Lung (tissue), 12 donors: ENCODE data around the gene THSD7B. TPM values are rescaled to one million over a fixed set of nuclear protein-coding genes. Genes with fewer than 3 reads are reported as not detected.

Experiments
- ATAC-seq: fragments of 200-7000 bp; cut with Tn5 transposase; one replicate; pipeline ENCODE4 v1.9.1; 2020; ENCODE audit warnings: moderate number of reproducible peaks; ENCODE audit not compliant: insufficient read depth, low FRiP score
- DNase-seq, 3 donors: peaks; one replicate each; pipeline ENCODE4 v3.0.0-alpha.2; 2013 to 2017
- H3K27ac ChIP-seq, 2 donors: one replicate each; pipeline ENCODE4 v1.5.1; 2013; ENCODE audit warnings: mild to moderate bottlenecking in 2 of 2, moderate library complexity in 2 of 2, control low read depth in 1 of 2, inconsistent platforms in 1 of 2, low read depth in 1 of 2, low read length in 1 of 2
- H3K27me3 ChIP-seq, 3 donors: one replicate each; pipeline ENCODE4 v1.5.1; 2013; ENCODE audit warnings: low read length in 2 of 3; ENCODE audit not compliant: control insufficient read depth in 3 of 3, insufficient read depth in 3 of 3
- H3K36me3 ChIP-seq, 4 donors: one replicate each; pipeline ENCODE4 v1.5.1; 2013; ENCODE audit warnings: low read length in 4 of 4, mild to moderate bottlenecking in 1 of 4, moderate library complexity in 1 of 4; ENCODE audit not compliant: control insufficient read depth in 4 of 4, insufficient read depth in 4 of 4
- H3K4me1 ChIP-seq, 5 donors: one replicate each; pipeline ENCODE4 v1.5.1; 2013; ENCODE audit warnings: low read length in 5 of 5, mild to moderate bottlenecking in 2 of 5, moderate library complexity in 1 of 5; ENCODE audit not compliant: control insufficient read depth in 5 of 5, insufficient read depth in 5 of 5
- H3K4me3 ChIP-seq: one replicate; pipeline ENCODE4 v1.5.1; 2013; ENCODE audit warnings: mild to moderate bottlenecking, control low read depth, moderate library complexity
- H3K9ac ChIP-seq, 2 donors: one replicate each; pipeline ENCODE4 v1.5.1; 2013; ENCODE audit warnings: low read length in 2 of 2, control low read depth in 1 of 2; ENCODE audit not compliant: insufficient read depth in 1 of 2
- H3K9me3 ChIP-seq, 4 donors: one replicate each; pipeline ENCODE4 v1.5.1; 2013; ENCODE audit warnings: low read length in 3 of 4, mild to moderate bottlenecking in 1 of 4, moderate library complexity in 1 of 4; ENCODE audit not compliant: control insufficient read depth in 4 of 4, insufficient read depth in 3 of 4
- CTCF ChIP-seq: IDR thresholded peaks from 2 replicates; pipeline ENCODE4 v1.5.1; 2012; ENCODE audit warnings: mild to moderate bottlenecking; ENCODE audit errors: control extremely low read depth, extremely low read depth
- WGBS, 2 donors: extraction: QIAGEN DNeasy Blood & Tissue Kit; methylation state at CpG; one replicate each; pipeline ENCODE4 v1.1.7; 2013; 5-methylcytosine and 5-hydroxymethylcytosine counted together
- polyA plus RNA-seq, 2 donors: library from polyadenylated mRNA; stranded (reverse); fragments of 200-250 nt; gene quantifications; one replicate each; pipeline ENCODE4 v1.2.1, GENCODE V29; 2013
- total RNA-seq, 2 donors: library from RNA; depleted of rRNA in 1 of 2; stranded (reverse); fragments of >200 nt in 1 of 2; gene quantifications; one replicate each; pipeline ENCODE4 v1.2.1, GENCODE V29; 2014 to 2021
- donor health status: control.
- donor health status: control.
- donor health status: Bipolar disorder and iron deficiency.
- donor health status: healthy.
- donor health status: DM: yes; HTN: yes; CAD: no.

The THSD7B gene
- total and polyA plus RNA-seq, 4 donors = 0.03 to 8.2 (median 0.14) TPM

- H3K36me3 ChIP-seq = no peaks in the 10 kb centered on the region
- ATAC-seq (no peak), DNase-seq (no peak)
- H3K4me1 ChIP-seq = no peaks in the 10 kb centered on the region
- WGBS, 2 donors = 55 to 78% methylated on average over 1 of the region's 1 CpG
- H3K9me3 ChIP-seq = peaks cover 0 to 2% (median 0%) of the 10 kb centered on the region in 4 donors
- H3K9ac ChIP-seq = no peak overlapping the region
- H3K27ac ChIP-seq = no peak overlapping the region
- H3K4me3 ChIP-seq = no peak overlapping the region
- no peaks in the 10 kb centered on the region for H3K27me3 ChIP-seq
- TF ChIP-seq CTCF = no peak
These were observed 488.7 kb downstream of the THSD7B start for GRCh38 chr2:137254052-137254451.

GRCh38 chr2:137255345-137255744 lies 490.0 kb downstream of the THSD7B start:
- ATAC-seq (no peak), DNase-seq (no peak)
- Histone ChIP-seq H3K9ac (no peak overlapping the region), H3K9me3 (peaks cover 0 to 2% (median 0%) of the 10 kb centered on the region in 4 donors), H3K27me3 (no peaks in the 10 kb centered on the region), H3K27ac (no peak overlapping the region), H3K4me3 (no peak overlapping the region), H3K36me3 (no peaks in the 10 kb centered on the region), H3K4me1 (no peaks in the 10 kb centered on the region)
- TF ChIP-seq CTCF = no peak
- 73 to 80% methylated on average over 2 of the region's 2 CpGs for WGBS, 2 donors

- H3K27me3 ChIP-seq = no peaks in the 10 kb centered on the region
- DNase-seq = no peak
- H3K27ac ChIP-seq = no peak overlapping the region
- H3K36me3 ChIP-seq = no peaks in the 10 kb centered on the region
- no peak overlapping the region for H3K4me3 ChIP-seq
- H3K4me1 ChIP-seq = no peaks in the 10 kb centered on the region
- TF ChIP-seq CTCF = no peak
- H3K9me3 ChIP-seq = peaks cover 0 to 2% (median 0%) of the 10 kb centered on the region in 4 donors
- 81 to 94% methylated on average over 1 of the region's 1 CpG for WGBS, 2 donors
- H3K9ac ChIP-seq = no peak overlapping the region
- ATAC-seq = no peak
These were observed 490.6 kb downstream of the THSD7B start for GRCh38 chr2:137255990-137256389.

GRCh38 chr2:137261881-137262585 lies 496.7 kb downstream of the THSD7B start:
- no peak for TF ChIP-seq CTCF
- 79 to 82% methylated on average over 3 of the region's 3 CpGs for WGBS, 2 donors
- H3K27me3 ChIP-seq = no peaks in the 10 kb centered on the region
- no peaks in the 10 kb centered on the region for H3K9me3 ChIP-seq
- no peak overlapping the region for H3K27ac ChIP-seq
- ATAC-seq (no peak), DNase-seq (no peak)
- H3K4me3 ChIP-seq = no peak overlapping the region
- no peak overlapping the region for H3K9ac ChIP-seq
- no peaks in the 10 kb centered on the region for H3K4me1 ChIP-seq
- H3K36me3 ChIP-seq = no peaks in the 10 kb centered on the region
